ENCODE data around the gene TMEM242.

DNA sequence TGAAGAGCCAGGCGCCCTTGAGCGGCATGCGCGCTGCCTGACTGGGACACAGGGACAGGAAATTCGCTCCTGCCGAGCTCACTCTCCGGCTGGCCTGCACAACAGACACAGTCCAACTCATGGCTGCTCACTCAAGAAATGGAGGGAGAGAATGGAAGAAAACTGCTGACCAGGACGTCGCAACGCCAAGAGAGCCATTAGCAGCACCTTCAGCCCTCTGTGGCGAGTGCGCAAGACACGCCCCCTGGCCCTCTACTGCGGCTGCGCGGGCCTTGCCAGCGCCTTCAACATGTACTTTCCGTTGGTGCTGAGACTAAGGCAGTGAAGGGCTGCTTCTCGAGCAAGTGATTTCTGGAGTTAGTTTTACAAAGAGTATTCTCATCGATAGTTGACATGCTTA is 23.3 kb downstream of the TMEM242 start:
- no peak for TF ChIP-seq EZH2 (IDR thresholded peaks at IDR 0.05; ENCODE audit: borderline replicate concordance, insufficient read depth, low read length, poor library complexity, severe bottlenecking)
- no peak for TF ChIP-seq POLR2AphosphoS5 (IDR thresholded peaks at IDR 0.05)
- no peak for TF ChIP-seq EP300 (conservative IDR thresholded peaks at IDR 0.05; ENCODE audit: poor library complexity, severe bottlenecking)
- no peak for TF ChIP-seq CTCF (IDR thresholded peaks at IDR 0.05; ENCODE audit: poor library complexity, severe bottlenecking)
- TF ChIP-seq SMC3 (conservative IDR thresholded peaks at IDR 0.05; ENCODE audit: poor library complexity), result no peak
- no peak for TF ChIP-seq MXI1 (conservative IDR thresholded peaks at IDR 0.05; ENCODE audit: poor library complexity, severe bottlenecking)
- no peak for TF ChIP-seq RAD21 (conservative IDR thresholded peaks at IDR 0.05)
- no peak for TF ChIP-seq TAF1 (IDR thresholded peaks at IDR 0.05; ENCODE audit: low read depth)
